HG03571 (cell line): ENCODE measurements around the gene MDM2.
A peak's percentile ranks its signal among the peaks of the same experiment; 100 is the strongest.
"Not testable (repeated sequence)": the region's sequence is repeated elsewhere in the genome, so short reads cannot be mapped to it uniquely, and the experiment has no call there.

Source experiments
- ATAC-seq: cut with Tn5 transposase; IDR thresholded peaks from one replicate; pipeline ENCODE4 v1.9.1; 2021; ENCODE audit not compliant: unreplicated experiment

The MDM2 gene

GRCh38 chr12:68785823-68786222, 22.2 kb upstream of the MDM2 start:
- no peak for ATAC-seq

GRCh38 chr12:68786929-68787328, 21.0 kb upstream of the MDM2 start:
- ATAC-seq, result no peak

- no peak for ATAC-seq
Measured at GRCh38 chr12:68788554-68789143, 19.3 kb upstream of the MDM2 start.

- ATAC-seq, result no peak
Measured at GRCh38 chr12:68789144-68789878, 18.7 kb upstream of the MDM2 start.

GRCh38 chr12:68790081-68790951, 17.7 kb upstream of the MDM2 start:
- ATAC-seq, result no peak

- ATAC-seq, result no peak
Measured at GRCh38 chr12:68790952-68791234, 17.1 kb upstream of the MDM2 start.

- ATAC-seq, result no peak
Measured at GRCh38 chr12:68791897-68792481, 16.0 kb upstream of the MDM2 start.

GRCh38 chr12:68792952-68793351, 15.0 kb upstream of the MDM2 start:
- ATAC-seq, result peak; percentile 90

GRCh38 chr12:68793436-68793835, 14.5 kb upstream of the MDM2 start:
- ATAC-seq, result no peak

GRCh38 chr12:68793975-68794652, 13.9 kb upstream of the MDM2 start:
- ATAC-seq, result no peak

GRCh38 chr12:68794653-68795251, 13.2 kb upstream of the MDM2 start:
- no peak for ATAC-seq

- no peak for ATAC-seq
Measured at GRCh38 chr12:68796399-68796798, 11.6 kb upstream of the MDM2 start.

- ATAC-seq, result no peak
Measured at GRCh38 chr12:68798882-68799234, 9.1 kb upstream of the MDM2 start.

- no peak for ATAC-seq
Measured at GRCh38 chr12:68800294-68800693, 7.7 kb upstream of the MDM2 start.

- not testable (repeated sequence) for ATAC-seq
Measured at GRCh38 chr12:68801124-68801523, 6.9 kb upstream of the MDM2 start.

GRCh38 chr12:68802372-68802745, 5.6 kb upstream of the MDM2 start:
- not testable (repeated sequence) for ATAC-seq

GRCh38 chr12:68802911-68803651, 4.9 kb upstream of the MDM2 start:
- not testable (repeated sequence) for ATAC-seq

GRCh38 chr12:68803948-68804656, 3.9 kb upstream of the MDM2 start:
- ATAC-seq, result no peak
